Ishikawa (cell line): ENCODE data around the gene RAF1.

Experiments
- CEBPB ChIP-seq: IDR thresholded peaks from 2 replicates; pipeline ENCODE4 v1.6.1; 2012
- CREB1 ChIP-seq: IDR thresholded peaks from 2 replicates; pipeline ENCODE4 v1.6.1; 2012; ENCODE audit warnings: low read depth
- EGR1 ChIP-seq: IDR thresholded peaks from 2 replicates; pipeline ENCODE4 v1.6.1; 2012
- EP300 ChIP-seq: IDR thresholded peaks from 2 replicates; pipeline ENCODE4 v1.6.1; 2012; ENCODE audit warnings: borderline replicate concordance
- FOXM1 ChIP-seq: IDR thresholded peaks from 2 replicates; pipeline ENCODE4 v1.6.1; 2012; ENCODE audit warnings: low read depth, borderline replicate concordance
- RAD21 ChIP-seq: IDR thresholded peaks from 2 replicates; pipeline ENCODE4 v1.6.1; 2012; ENCODE audit warnings: low read depth
- REST ChIP-seq: IDR thresholded peaks from 2 replicates; pipeline ENCODE4 v1.6.1; 2012; ENCODE audit warnings: low read depth, mild to moderate bottlenecking
- TAF1 ChIP-seq: IDR thresholded peaks from 2 replicates; pipeline ENCODE4 v1.6.1; 2012; ENCODE audit warnings: low read depth, mild to moderate bottlenecking
- TEAD4 ChIP-seq: IDR thresholded peaks from 2 replicates; pipeline ENCODE4 v1.6.1; 2012
- YY1 ChIP-seq: IDR thresholded peaks from 2 replicates; pipeline ENCODE4 v1.6.1; 2012; ENCODE audit warnings: low read depth
- ZBTB7A ChIP-seq: IDR thresholded peaks from 2 replicates; pipeline ENCODE4 v1.6.1; 2012; ENCODE audit warnings: low read depth
- TF ChIP-seq, protein P1 (sequence below): IDR thresholded peaks from 2 replicates; pipeline ENCODE4 v1.6.1; 2012

GRCh38 chr3:12541625-12542024 is 122.3 kb downstream of the RAF1 start:
- no peak for TF ChIP-seq CREB1
- no peak for TF ChIP-seq CEBPB
- TF ChIP-seq TAF1: no peak
- no peak for TF ChIP-seq EP300
- TF ChIP-seq, protein P1, sequence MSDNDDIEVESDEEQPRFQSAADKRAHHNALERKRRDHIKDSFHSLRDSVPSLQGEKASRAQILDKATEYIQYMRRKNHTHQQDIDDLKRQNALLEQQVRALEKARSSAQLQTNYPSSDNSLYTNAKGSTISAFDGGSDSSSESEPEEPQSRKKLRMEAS: no peak
- no peak for TF ChIP-seq YY1
- no peak for TF ChIP-seq TEAD4
- no peak for TF ChIP-seq REST
- no peak for TF ChIP-seq ZBTB7A
- TF ChIP-seq RAD21: no peak
- TF ChIP-seq EGR1: no peak
- no peak for TF ChIP-seq FOXM1
